Renal cortical epithelial cell (primary cell): ENCODE results near the gene USP21. TPM values are rescaled to one million over a fixed set of nuclear protein-coding genes. Genes with fewer than 3 reads are reported as not detected.
A peak's percentile ranks its signal among the peaks of the same experiment; 100 is the strongest.

Experiments
- DNase-seq: peaks from one replicate; pipeline ENCODE4 v3.0.0-alpha.2; 2011; ENCODE audit warnings: low read depth
- total RNA-seq: library from RNA; depleted of rRNA; stranded (reverse); fragments of >200 nt; gene quantifications from 2 replicates; pipeline ENCODE4 v1.2.3, GENCODE V29; 2014

The USP21 gene
- total RNA-seq, 1 donor from 2014 or later = 16.2 TPM

- no peak for DNase-seq
Measured at GRCh38 chr1:161193561-161194235, 34.4 kb downstream of the USP21 start.

GRCh38 chr1:161195171-161195570, 35.9 kb downstream of the USP21 start:
- no peak for DNase-seq

GRCh38 chr1:161196111-161196510, 36.8 kb downstream of the USP21 start:
- DNase-seq = no peak

- DNase-seq = no peak
Measured at GRCh38 chr1:161196521-161197451, 37.5 kb downstream of the USP21 start.

GRCh38 chr1:161197560-161198193, 38.4 kb downstream of the USP21 start:
- no peak for DNase-seq

GRCh38 chr1:161198194-161198896, 39.0 kb downstream of the USP21 start:
- no peak for DNase-seq

- DNase-seq = no peak
Measured at GRCh38 chr1:161198897-161199431, 39.7 kb downstream of the USP21 start, which contains the start of gene ADAMTS4. Gene ADAMTS4, minus strand, starts transcription at chr1:161199054. Its CDS starts 427 bp downstream, at chr1:161198627.

GRCh38 chr1:161199506-161200139, 40.3 kb downstream of the USP21 start:
- DNase-seq = no peak

- no peak for DNase-seq
Measured at GRCh38 chr1:161200421-161200991, 41.2 kb downstream of the USP21 start.

GRCh38 chr1:161200992-161201835, 41.9 kb downstream of the USP21 start:
- no peak for DNase-seq

- DNase-seq = peak; percentile 97
Measured at GRCh38 chr1:161201836-161202712, 42.8 kb downstream of the USP21 start, which contains the start of gene NDUFS2. Gene NDUFS2, plus strand, starts transcription at chr1:161202367. Its CDS starts 19 bp downstream, at chr1:161202386.

- DNase-seq = no peak
Measured at GRCh38 chr1:161206411-161207140, 47.3 kb downstream of the USP21 start.

GRCh38 chr1:161207173-161207572, 47.9 kb downstream of the USP21 start:
- no peak for DNase-seq

- peak; percentile 59 for DNase-seq
Measured at GRCh38 chr1:161209790-161210409, 50.6 kb downstream of the USP21 start.

- DNase-seq = no peak
Measured at GRCh38 chr1:161214369-161214768, 55.1 kb downstream of the USP21 start.

- DNase-seq = no peak
Measured at GRCh38 chr1:161215076-161215475, 55.8 kb downstream of the USP21 start, which contains the start of gene FCER1G. Gene FCER1G, plus strand, starts transcription at chr1:161215295. Its CDS starts 27 bp downstream, at chr1:161215322.
